ENCODE measurements around the gene CNMD.

DNA sequence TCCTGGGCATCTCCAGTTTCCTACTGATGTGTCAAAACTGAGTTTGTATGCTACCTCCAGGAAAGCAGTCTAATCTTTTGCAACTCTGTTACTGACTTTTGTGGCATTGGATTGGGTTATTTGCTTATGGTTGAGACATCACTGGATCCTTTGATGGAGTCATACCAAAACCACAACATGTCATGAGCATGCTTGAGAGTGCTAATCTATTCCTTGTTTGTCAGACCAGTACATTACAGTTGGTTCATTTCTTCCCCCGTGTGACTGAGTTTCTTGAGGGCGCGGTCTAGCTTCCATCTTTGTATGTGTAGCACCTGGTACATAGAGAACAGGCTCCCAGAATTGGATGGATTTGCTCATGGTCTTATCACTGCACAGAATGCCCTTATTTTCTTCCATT, 43.8 kb downstream of the CNMD start:
- TF ChIP-seq, protein P1, sequence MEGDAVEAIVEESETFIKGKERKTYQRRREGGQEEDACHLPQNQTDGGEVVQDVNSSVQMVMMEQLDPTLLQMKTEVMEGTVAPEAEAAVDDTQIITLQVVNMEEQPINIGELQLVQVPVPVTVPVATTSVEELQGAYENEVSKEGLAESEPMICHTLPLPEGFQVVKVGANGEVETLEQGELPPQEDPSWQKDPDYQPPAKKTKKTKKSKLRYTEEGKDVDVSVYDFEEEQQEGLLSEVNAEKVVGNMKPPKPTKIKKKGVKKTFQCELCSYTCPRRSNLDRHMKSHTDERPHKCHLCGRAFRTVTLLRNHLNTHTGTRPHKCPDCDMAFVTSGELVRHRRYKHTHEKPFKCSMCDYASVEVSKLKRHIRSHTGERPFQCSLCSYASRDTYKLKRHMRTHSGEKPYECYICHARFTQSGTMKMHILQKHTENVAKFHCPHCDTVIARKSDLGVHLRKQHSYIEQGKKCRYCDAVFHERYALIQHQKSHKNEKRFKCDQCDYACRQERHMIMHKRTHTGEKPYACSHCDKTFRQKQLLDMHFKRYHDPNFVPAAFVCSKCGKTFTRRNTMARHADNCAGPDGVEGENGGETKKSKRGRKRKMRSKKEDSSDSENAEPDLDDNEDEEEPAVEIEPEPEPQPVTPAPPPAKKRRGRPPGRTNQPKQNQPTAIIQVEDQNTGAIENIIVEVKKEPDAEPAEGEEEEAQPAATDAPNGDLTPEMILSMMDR (IDR thresholded peaks at IDR 0.05), result no peak
- TF ChIP-seq POLR2A (IDR thresholded peaks at IDR 0.05; ENCODE audit: low read depth), result no peak
